ENCODE results near the gene MEIOSIN. TPM values are rescaled to one million over a fixed set of nuclear protein-coding genes. Genes with fewer than 3 reads are reported as not detected.
"Not testable (repeated sequence)": the region's sequence is repeated elsewhere in the genome, so short reads cannot be mapped to it uniquely, and the experiment has no call there.

MEIOSIN gene
- total RNA-seq, 1 donor from 2014 or later = not detected

- H3K9me3 Mint-ChIP-seq (ENCODE audit: unreplicated experiment) = no peaks in the 10 kb centered on the region
Observed at GRCh38 chr19:45739498-45740439, 6.5 kb downstream of the MEIOSIN start.

GRCh38 chr19:45742969-45743368 is 9.7 kb downstream of the MEIOSIN start:
- no peak for TF ChIP-seq CTCF (IDR thresholded peaks at IDR 0.05; ENCODE audit: partially characterized antibody, unreplicated experiment)
- Mint-ChIP-seq H3K27me3 (ENCODE audit: unreplicated experiment) (peaks cover 1% of the 10 kb centered on the region), H3K27ac (ENCODE audit: unreplicated experiment) (no peak overlapping the region), H3K4me3 (ENCODE audit: unreplicated experiment) (no peak overlapping the region), H3K36me3 (ENCODE audit: unreplicated experiment) (no peaks in the 10 kb centered on the region), H3K9me3 (ENCODE audit: unreplicated experiment) (no peaks in the 10 kb centered on the region), H3K4me1 (ENCODE audit: low read depth, unreplicated experiment) (no peaks in the 10 kb centered on the region)
- no peak for DNase-seq

More at GRCh38 chr19:45739498-45740439, 6.5 kb downstream of the MEIOSIN start:
- no peak for DNase-seq
- Mint-ChIP-seq H3K27ac (ENCODE audit: unreplicated experiment) (peak overlapping the region; percentile 20), H3K27me3 (ENCODE audit: unreplicated experiment) (no peaks in the 10 kb centered on the region), H3K4me1 (ENCODE audit: low read depth, unreplicated experiment) (no peaks in the 10 kb centered on the region), H3K4me3 (ENCODE audit: unreplicated experiment) (no peak overlapping the region), H3K36me3 (ENCODE audit: unreplicated experiment) (no peaks in the 10 kb centered on the region)
- no peak for TF ChIP-seq CTCF (IDR thresholded peaks at IDR 0.05; ENCODE audit: partially characterized antibody, unreplicated experiment)

GRCh38 chr19:45745606-45746005 is 12.4 kb downstream of the MEIOSIN start:
- Mint-ChIP-seq H3K4me1 (ENCODE audit: low read depth, unreplicated experiment) (no peaks in the 10 kb centered on the region), H3K36me3 (ENCODE audit: unreplicated experiment) (no peaks in the 10 kb centered on the region), H3K27me3 (ENCODE audit: unreplicated experiment) (peaks cover 1% of the 10 kb centered on the region), H3K27ac (ENCODE audit: unreplicated experiment) (no peak overlapping the region), H3K4me3 (ENCODE audit: unreplicated experiment) (no peak overlapping the region), H3K9me3 (ENCODE audit: unreplicated experiment) (no peaks in the 10 kb centered on the region)
- no peak for TF ChIP-seq CTCF (IDR thresholded peaks at IDR 0.05; ENCODE audit: partially characterized antibody, unreplicated experiment)
- no peak for DNase-seq

- Mint-ChIP-seq H3K4me1 (ENCODE audit: low read depth, unreplicated experiment) (no peaks in the 10 kb centered on the region), H3K27me3 (ENCODE audit: unreplicated experiment) (peaks cover 4% of the 10 kb centered on the region), H3K4me3 (ENCODE audit: unreplicated experiment) (no peak overlapping the region), H3K9me3 (ENCODE audit: unreplicated experiment) (no peaks in the 10 kb centered on the region), H3K27ac (ENCODE audit: unreplicated experiment) (no peak overlapping the region), H3K36me3 (ENCODE audit: unreplicated experiment) (no peaks in the 10 kb centered on the region)
- DNase-seq = no peak
- no peak for TF ChIP-seq CTCF (IDR thresholded peaks at IDR 0.05; ENCODE audit: partially characterized antibody, unreplicated experiment)
Observed at GRCh38 chr19:45746866-45747265, 13.6 kb downstream of the MEIOSIN start.

GRCh38 chr19:45747513-45747912 is 14.3 kb downstream of the MEIOSIN start:
- TF ChIP-seq CTCF (IDR thresholded peaks at IDR 0.05; ENCODE audit: partially characterized antibody, unreplicated experiment) = no peak
- Mint-ChIP-seq H3K4me3 (ENCODE audit: unreplicated experiment) (no peak overlapping the region), H3K9me3 (ENCODE audit: unreplicated experiment) (no peaks in the 10 kb centered on the region), H3K36me3 (ENCODE audit: unreplicated experiment) (no peaks in the 10 kb centered on the region), H3K27me3 (ENCODE audit: unreplicated experiment) (peaks cover 4% of the 10 kb centered on the region), H3K4me1 (ENCODE audit: low read depth, unreplicated experiment) (no peaks in the 10 kb centered on the region), H3K27ac (ENCODE audit: unreplicated experiment) (no peak overlapping the region)
- DNase-seq = no peak

GRCh38 chr19:45751483-45751882 is 18.2 kb downstream of the MEIOSIN start:
- DNase-seq; H3K4me1 Mint-ChIP-seq (ENCODE audit: low read depth, unreplicated experiment); H3K4me3 Mint-ChIP-seq (ENCODE audit: unreplicated experiment); H3K36me3 Mint-ChIP-seq (ENCODE audit: unreplicated experiment); H3K9me3 Mint-ChIP-seq (ENCODE audit: unreplicated experiment); H3K27me3 Mint-ChIP-seq (ENCODE audit: unreplicated experiment); H3K27ac Mint-ChIP-seq (ENCODE audit: unreplicated experiment): not testable (repeated sequence)

Data from glutamatergic neuron (in vitro differentiated cells).